Thoracic aorta (tissue), 2 donors: Measurements from ENCODE around the gene GPC5. TPM values are rescaled to one million over a fixed set of nuclear protein-coding genes. Genes with fewer than 3 reads are reported as not detected.

Experiments
- ATAC-seq: fragments of 150-250 bp; one replicate; pipeline ENCODE4 v1.8.0; 2017; ENCODE audit warnings: low read depth; ENCODE audit not compliant: insufficient number of reproducible peaks, low FRiP score
- DNase-seq: peaks from one replicate; pipeline ENCODE4 v3.0.0-alpha.2; 2020; ENCODE audit warnings: low spot score
- H3K27ac ChIP-seq, 2 donors: fragments of 200-600 bp; sonication (generic); 1 replicate in 1 of 2; 2 replicates in 1 of 2; pipeline ENCODE4 v1.5.1; 2016; ENCODE audit warnings: mild to moderate bottlenecking in 2 of 2, moderate library complexity in 2 of 2
- H3K27me3 ChIP-seq: fragments of 200-600 bp; sonication (generic); replicated peaks from 2 replicates; pipeline ENCODE4 v1.6.0; 2016; ENCODE audit warnings: mild to moderate bottlenecking; ENCODE audit not compliant: insufficient read depth
- H3K36me3 ChIP-seq: fragments of 200-600 bp; sonication (generic); one replicate; pipeline ENCODE4 v1.5.1; 2016
- H3K4me1 ChIP-seq, 2 donors: fragments of 200-600 bp; sonication (generic); 1 replicate in 1 of 2; 2 replicates in 1 of 2; pipeline versions ENCODE4 v1.5.1 to v1.6.0; 2016; ENCODE audit warnings: low read depth in 2 of 2, mild to moderate bottlenecking in 1 of 2; ENCODE audit not compliant: control insufficient read depth in 1 of 2
- H3K4me3 ChIP-seq: fragments of 200-600 bp; sonication (generic); 2 replicates; pipeline ENCODE4 v1.5.1; 2016; ENCODE audit warnings: mild to moderate bottlenecking
- H3K9me3 ChIP-seq: fragments of 200-600 bp; sonication (generic); 2 replicates; pipeline ENCODE4 v1.5.1; 2016
- total RNA-seq, 2 donors: library from RNA; depleted of rRNA; stranded (reverse); fragments of >200 nt; gene quantifications; one replicate each; pipeline versions ENCODE4 v1.1.0 to v1.2.3, GENCODE V29; 2016
- TF ChIP-seq, protein P1 (sequence below): fragments of 200-600 bp; sonication (generic); IDR thresholded peaks from one replicate; pipeline ENCODE4 v1.5.1; 2019; ENCODE audit warnings: antibody characterized with exemption

Gene GPC5
- total RNA-seq, 2 donors from 2014 or later = 3.3 TPM; not detected in 1

DNA sequence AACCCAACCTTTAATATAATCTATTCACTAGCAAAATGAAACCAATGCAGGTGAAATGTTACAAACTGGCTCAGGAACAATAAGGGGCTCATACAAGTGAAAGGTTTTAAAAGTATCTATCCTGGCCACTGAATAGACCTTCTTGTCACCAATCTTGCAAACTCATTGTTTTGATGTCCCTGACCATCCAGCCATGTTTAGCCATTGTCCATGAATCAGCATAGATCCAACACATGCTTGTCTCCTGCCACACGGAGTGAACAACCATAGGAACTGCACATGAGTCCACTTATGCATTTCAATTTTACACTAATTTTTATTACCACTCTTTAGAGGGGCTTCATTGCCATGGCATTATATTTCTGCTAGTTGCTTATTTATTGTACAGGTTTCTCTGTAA is 331.4 kb downstream of the GPC5 start:
- ATAC-seq (no peak), DNase-seq (no peak)
- H3K36me3 ChIP-seq = no peaks in the 10 kb centered on the region
- TF ChIP-seq, protein P1, sequence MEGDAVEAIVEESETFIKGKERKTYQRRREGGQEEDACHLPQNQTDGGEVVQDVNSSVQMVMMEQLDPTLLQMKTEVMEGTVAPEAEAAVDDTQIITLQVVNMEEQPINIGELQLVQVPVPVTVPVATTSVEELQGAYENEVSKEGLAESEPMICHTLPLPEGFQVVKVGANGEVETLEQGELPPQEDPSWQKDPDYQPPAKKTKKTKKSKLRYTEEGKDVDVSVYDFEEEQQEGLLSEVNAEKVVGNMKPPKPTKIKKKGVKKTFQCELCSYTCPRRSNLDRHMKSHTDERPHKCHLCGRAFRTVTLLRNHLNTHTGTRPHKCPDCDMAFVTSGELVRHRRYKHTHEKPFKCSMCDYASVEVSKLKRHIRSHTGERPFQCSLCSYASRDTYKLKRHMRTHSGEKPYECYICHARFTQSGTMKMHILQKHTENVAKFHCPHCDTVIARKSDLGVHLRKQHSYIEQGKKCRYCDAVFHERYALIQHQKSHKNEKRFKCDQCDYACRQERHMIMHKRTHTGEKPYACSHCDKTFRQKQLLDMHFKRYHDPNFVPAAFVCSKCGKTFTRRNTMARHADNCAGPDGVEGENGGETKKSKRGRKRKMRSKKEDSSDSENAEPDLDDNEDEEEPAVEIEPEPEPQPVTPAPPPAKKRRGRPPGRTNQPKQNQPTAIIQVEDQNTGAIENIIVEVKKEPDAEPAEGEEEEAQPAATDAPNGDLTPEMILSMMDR = no peak
- H3K27me3 ChIP-seq = no peaks in the 10 kb centered on the region
- H3K9me3 ChIP-seq = no peaks in the 10 kb centered on the region
- H3K27ac ChIP-seq = no peak overlapping the region
- no peaks in the 10 kb centered on the region for H3K4me1 ChIP-seq
- H3K4me3 ChIP-seq = no peak overlapping the region

DNA sequence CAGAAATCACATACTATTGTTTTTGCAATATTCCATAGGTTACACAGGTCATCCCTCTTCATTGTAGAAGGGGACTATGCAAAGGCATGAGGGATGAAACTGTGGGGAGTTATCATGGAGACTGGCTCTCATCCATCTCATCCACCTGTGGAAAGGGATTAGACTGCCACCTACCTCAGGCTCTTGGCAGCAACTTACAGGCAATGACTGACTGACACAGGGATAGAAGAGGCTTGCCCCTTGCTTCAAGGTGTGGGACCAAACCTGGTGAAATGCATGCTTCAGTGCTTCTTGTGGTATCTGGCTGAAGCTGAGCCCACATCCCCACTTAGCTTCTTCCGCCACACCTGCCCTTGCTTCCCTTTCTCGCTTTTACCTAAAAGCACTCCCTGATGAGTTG is 341.3 kb downstream of the GPC5 start:
- Histone ChIP-seq H3K27me3 (no peaks in the 10 kb centered on the region), H3K4me3 (no peak overlapping the region), H3K9me3 (no peaks in the 10 kb centered on the region), H3K36me3 (no peaks in the 10 kb centered on the region), H3K4me1 (no peaks in the 10 kb centered on the region), H3K27ac (no peak overlapping the region)
- TF ChIP-seq, protein P1 = no peak
- no peak for ATAC-seq
- no peak for DNase-seq

DNA sequence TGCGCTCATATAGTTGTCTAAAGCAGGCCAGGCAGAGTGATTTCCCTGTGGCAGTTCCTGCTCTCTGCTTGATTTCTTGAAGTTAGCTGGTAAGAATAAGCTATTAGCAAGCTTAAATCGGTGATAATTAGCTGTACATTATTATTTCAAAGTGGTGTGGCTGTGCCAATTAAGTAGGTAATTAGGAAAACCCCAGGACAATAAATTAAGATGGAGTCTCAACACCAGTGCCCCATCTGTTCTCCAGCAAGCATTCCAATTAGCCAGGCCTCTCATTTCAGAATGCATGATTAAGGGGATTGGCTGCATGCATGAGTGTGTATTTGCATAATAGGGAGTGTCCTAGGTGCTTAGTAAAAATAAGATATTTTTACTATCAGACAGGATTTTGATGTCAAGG is 342.3 kb downstream of the GPC5 start:
- DNase-seq (no peak), ATAC-seq (no peak)
- no peak overlapping the region for H3K27ac ChIP-seq
- H3K36me3 ChIP-seq = no peaks in the 10 kb centered on the region
- no peak overlapping the region for H3K4me3 ChIP-seq
- no peaks in the 10 kb centered on the region for H3K4me1 ChIP-seq
- H3K27me3 ChIP-seq = no peaks in the 10 kb centered on the region
- no peaks in the 10 kb centered on the region for H3K9me3 ChIP-seq
- TF ChIP-seq, protein P1 = no peak

DNA sequence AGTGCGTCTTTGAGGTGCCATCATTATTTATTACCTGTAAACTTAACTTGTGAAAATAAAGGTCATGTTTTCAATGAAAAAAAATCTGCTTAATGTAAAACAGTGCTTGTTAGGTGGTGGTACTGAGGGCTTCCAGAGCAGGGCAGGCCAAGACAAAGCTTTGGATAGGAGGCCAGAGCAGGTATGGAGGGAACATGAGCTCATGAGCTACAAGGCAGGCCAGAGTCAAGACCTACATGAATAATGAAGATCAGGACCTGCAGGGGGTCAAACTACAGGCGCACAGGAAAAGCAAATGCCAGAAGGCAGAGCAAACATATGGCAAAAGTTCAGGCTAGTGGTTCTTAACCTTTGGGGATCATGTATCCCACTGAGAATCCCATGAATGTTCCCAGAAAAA is 343.5 kb downstream of the GPC5 start:
- no peak for ATAC-seq
- H3K27ac ChIP-seq = no peak overlapping the region
- no peak overlapping the region for H3K4me3 ChIP-seq
- no peaks in the 10 kb centered on the region for H3K9me3 ChIP-seq
- TF ChIP-seq, protein P1 = no peak
- no peaks in the 10 kb centered on the region for H3K36me3 ChIP-seq
- H3K4me1 ChIP-seq = no peaks in the 10 kb centered on the region
- H3K27me3 ChIP-seq = no peaks in the 10 kb centered on the region
- no peak for DNase-seq

DNA sequence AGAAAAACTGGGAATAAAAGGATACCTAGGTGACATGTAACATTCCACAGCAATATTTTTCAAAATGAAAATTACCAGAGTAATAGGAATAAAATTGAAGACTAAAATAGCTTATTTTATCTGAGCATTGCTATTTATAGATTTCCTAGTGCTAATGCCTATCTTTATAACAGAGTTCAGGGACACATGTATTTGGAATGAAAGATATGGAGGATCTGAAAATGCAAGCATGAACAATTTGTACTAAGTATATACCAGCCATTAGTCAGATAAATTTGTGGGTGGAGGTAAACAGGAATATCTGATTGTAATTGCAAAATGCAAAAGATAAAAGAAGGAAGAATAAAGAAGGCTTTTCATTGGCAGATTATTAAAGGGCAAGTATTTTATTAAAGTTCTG is 345.9 kb downstream of the GPC5 start:
- H3K27ac ChIP-seq = no peak overlapping the region
- no peaks in the 10 kb centered on the region for H3K4me1 ChIP-seq
- H3K36me3 ChIP-seq = no peaks in the 10 kb centered on the region
- no peaks in the 10 kb centered on the region for H3K27me3 ChIP-seq
- TF ChIP-seq, protein P1 = no peak
- H3K9me3 ChIP-seq = no peaks in the 10 kb centered on the region
- DNase-seq (no peak), ATAC-seq (no peak)
- H3K4me3 ChIP-seq = no peak overlapping the region
